MM.1S (cell line): ENCODE results near the gene PARD3.

ENCODE experiments used
- DNase-seq: peaks from one replicate; pipeline ENCODE4 v3.0.0-alpha.2; 2015
- H2AFZ ChIP-seq: fragments of 300-600 bp; sonication (generic); 2 replicates; pipeline ENCODE4 v1.6.0; 2016; ENCODE audit warnings: antibody characterized with exemption, low read length
- H3F3A ChIP-seq: fragments of 300-600 bp; sonication (generic); 2 replicates; pipeline ENCODE4 v1.6.1; 2016; ENCODE audit warnings: mild to moderate bottlenecking, antibody characterized with exemption, low read length, moderate library complexity, mixed read lengths; ENCODE audit not compliant: insufficient read depth
- H3K27ac ChIP-seq: fragments of 300-600 bp; sonication (generic); 2 replicates; pipeline ENCODE4 v1.5.1; 2016; ENCODE audit warnings: mild to moderate bottlenecking, low read length
- H3K27me3 ChIP-seq: fragments of 300-600 bp; sonication (generic); replicated peaks from 2 replicates; pipeline ENCODE4 v1.6.0; 2016; ENCODE audit warnings: low read length; ENCODE audit not compliant: insufficient read depth
- H3K36me3 ChIP-seq: fragments of 300-600 bp; sonication (generic); replicated peaks from 2 replicates; pipeline ENCODE4 v1.6.1; 2016; ENCODE audit warnings: mild to moderate bottlenecking, low read length, mixed read lengths; ENCODE audit not compliant: insufficient read depth
- H3K4me1 ChIP-seq: fragments of 300-600 bp; sonication (generic); 2 replicates; pipeline ENCODE4 v1.6.1; 2016; ENCODE audit warnings: low read length, mixed read lengths
- H3K4me2 ChIP-seq: fragments of 300-600 bp; sonication (generic); 2 replicates; pipeline ENCODE4 v1.6.0; 2016; ENCODE audit warnings: low read depth, low read length
- H3K4me3 ChIP-seq: fragments of 300-600 bp; sonication (generic); 2 replicates; pipeline ENCODE4 v1.5.1; 2016; ENCODE audit warnings: low read length, mixed read lengths
- H3K79me2 ChIP-seq: fragments of 300-600 bp; sonication (generic); 2 replicates; pipeline ENCODE4 v1.6.1; 2016; ENCODE audit warnings: mixed run types, low read length, mixed read lengths
- H3K9ac ChIP-seq: fragments of 300-600 bp; sonication (generic); 2 replicates; pipeline ENCODE4 v1.6.1; 2016; ENCODE audit warnings: low read length, mixed read lengths
- H3K9me2 ChIP-seq: fragments of 300-600 bp; sonication (generic); replicated peaks from 2 replicates; pipeline ENCODE4 v1.6.1; 2016; ENCODE audit warnings: mild to moderate bottlenecking, low read length, mixed read lengths; ENCODE audit not compliant: insufficient read depth
- H3K9me3 ChIP-seq: fragments of 300-600 bp; sonication (generic); replicated peaks from 2 replicates; pipeline ENCODE4 v1.6.1; 2016; ENCODE audit warnings: mild to moderate bottlenecking, low read length, mixed read lengths; ENCODE audit not compliant: insufficient read depth
- H4K20me1 ChIP-seq: fragments of 300-600 bp; sonication (generic); 2 replicates; pipeline ENCODE4 v1.6.1; 2016; ENCODE audit warnings: mild to moderate bottlenecking, low read length, moderate library complexity, mixed read lengths; ENCODE audit not compliant: insufficient read depth
- CTCF ChIP-seq: fragments of 300-600 bp; sonication (generic); IDR thresholded peaks from 2 replicates; pipeline ENCODE4 v1.5.1; 2016; ENCODE audit warnings: antibody characterized with exemption, low read length, mixed read lengths
- EZH2 ChIP-seq: fragments of 300-600 bp; sonication (generic); optimal IDR thresholded peaks from 2 replicates; pipeline ENCODE3; 2017; ENCODE audit warnings: low read depth, mild to moderate bottlenecking, antibody characterized with exemption, low read length, mixed read lengths
- EZH2phosphoT487 ChIP-seq: fragments of 300-600 bp; sonication (generic); IDR thresholded peaks from 2 replicates; pipeline ENCODE4 v1.6.1; 2018; ENCODE audit warnings: antibody characterized with exemption, low read length

The PARD3 gene

GRCh38 chr10:34237898-34238455, 577.1 kb downstream of the PARD3 start:
- Histone ChIP-seq H4K20me1 (no peaks in the 10 kb centered on the region), H3K36me3 (no peaks in the 10 kb centered on the region), H3K4me2 (no peak overlapping the region), H3K9ac (no peak overlapping the region), H3K79me2 (no peaks in the 10 kb centered on the region), H3K27me3 (no peaks in the 10 kb centered on the region), H2AFZ (no peak overlapping the region), H3K4me3 (no peak overlapping the region), H3K27ac (no peak overlapping the region), H3K9me3 (no peaks in the 10 kb centered on the region), H3K4me1 (no peaks in the 10 kb centered on the region), H3K9me2 (no peaks in the 10 kb centered on the region), H3F3A (no peaks in the 10 kb centered on the region)
- DNase-seq, result no peak
- TF ChIP-seq CTCF, result no peak
- no peak for TF ChIP-seq EZH2phosphoT487
- TF ChIP-seq EZH2, result no peak

DNA sequence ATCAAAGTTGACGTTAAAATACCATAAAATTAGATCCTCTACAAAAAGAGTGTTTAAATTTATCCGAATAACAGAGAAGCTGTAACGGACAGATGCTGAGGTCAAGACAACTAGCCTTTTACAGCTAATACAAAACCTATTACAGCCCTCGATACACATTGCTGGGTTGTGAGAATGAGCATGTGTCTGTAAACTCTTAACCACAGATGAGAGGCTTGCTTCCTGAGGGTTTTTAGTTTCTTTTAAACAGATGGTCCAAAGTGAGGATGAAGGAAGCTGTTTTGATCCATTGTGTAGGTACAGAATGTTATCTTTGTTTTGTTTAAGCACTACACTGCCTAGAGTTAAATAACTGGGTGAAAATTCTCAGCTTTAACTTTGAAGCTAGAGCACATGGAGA, 578.2 kb downstream of the PARD3 start:
- Histone ChIP-seq H3K4me3 (no peak overlapping the region), H3K9ac (no peak overlapping the region), H3K4me1 (no peaks in the 10 kb centered on the region), H3K27me3 (no peaks in the 10 kb centered on the region), H3K4me2 (no peak overlapping the region), H4K20me1 (no peaks in the 10 kb centered on the region), H3K9me2 (no peaks in the 10 kb centered on the region), H2AFZ (no peak overlapping the region), H3K79me2 (no peaks in the 10 kb centered on the region), H3F3A (no peaks in the 10 kb centered on the region), H3K9me3 (no peaks in the 10 kb centered on the region), H3K36me3 (no peaks in the 10 kb centered on the region), H3K27ac (no peak overlapping the region)
- peak; percentile 40 for DNase-seq
- TF ChIP-seq EZH2, result no peak
- TF ChIP-seq CTCF, result no peak
- TF ChIP-seq EZH2phosphoT487, result no peak

GRCh38 chr10:34235164-34235832, 579.8 kb downstream of the PARD3 start:
- Histone ChIP-seq H3K27me3 (no peaks in the 10 kb centered on the region), H3K79me2 (no peaks in the 10 kb centered on the region), H2AFZ (no peak overlapping the region), H3K27ac (no peak overlapping the region), H4K20me1 (no peaks in the 10 kb centered on the region), H3K9me3 (no peaks in the 10 kb centered on the region), H3K4me2 (no peak overlapping the region), H3K36me3 (no peaks in the 10 kb centered on the region), H3K4me3 (no peak overlapping the region), H3K4me1 (no peaks in the 10 kb centered on the region), H3K9ac (no peak overlapping the region), H3K9me2 (no peaks in the 10 kb centered on the region), H3F3A (no peaks in the 10 kb centered on the region)
- TF ChIP-seq EZH2phosphoT487 (no peak), CTCF (no peak), EZH2 (no peak)
- DNase-seq, result no peak
